GM12892 (cell line): Measurements from ENCODE around the gene CACNA1C.

Experiments used
- POLR2A ChIP-seq: IDR thresholded peaks from 2 replicates; pipeline ENCODE4 v1.6.1; 2011; ENCODE audit warnings: low read depth, low read length, control low read depth
- POLR2AphosphoS5 ChIP-seq: IDR thresholded peaks from 2 replicates; pipeline ENCODE4 v1.6.1; 2011; ENCODE audit warnings: low read depth, low read length, control low read depth
- TAF1 ChIP-seq: IDR thresholded peaks from 2 replicates; pipeline ENCODE4 v1.6.1; 2011; ENCODE audit warnings: low read depth, mild to moderate bottlenecking, control low read depth, low read length, borderline replicate concordance

DNA sequence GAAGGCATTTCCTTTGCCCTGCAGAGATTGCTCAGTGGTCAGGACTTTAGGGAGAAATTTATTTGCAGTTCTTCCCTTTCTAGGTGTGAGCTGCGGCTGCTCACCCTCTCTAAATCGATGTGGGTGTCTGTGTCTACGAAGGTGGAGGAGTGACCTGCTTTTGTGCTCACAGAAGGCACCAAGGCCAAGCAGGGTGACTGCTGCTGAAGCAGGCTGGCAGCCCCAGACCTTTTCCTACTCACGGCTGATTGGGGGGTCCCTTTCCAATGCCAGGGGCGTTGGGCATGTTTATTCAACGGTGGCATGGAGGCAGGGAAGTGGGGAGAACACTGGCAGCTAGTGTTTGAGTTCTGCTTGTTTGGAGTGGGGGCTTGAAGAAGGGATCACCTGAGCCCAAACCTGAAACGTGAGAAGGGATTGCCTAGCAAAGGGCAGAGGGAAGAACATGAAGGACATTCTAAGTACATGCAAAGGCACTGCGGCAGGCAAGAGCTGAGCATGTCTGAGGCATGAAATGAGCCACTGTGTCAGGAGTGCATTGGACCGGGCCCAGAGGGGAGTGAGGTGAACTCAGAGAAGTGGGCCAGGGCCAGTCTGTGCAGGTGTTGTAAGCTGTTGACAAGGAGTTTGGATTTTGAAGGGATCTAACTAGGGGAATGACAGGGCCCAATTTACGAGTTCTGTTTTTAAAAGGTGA, 56.3 kb downstream of the CACNA1C start:
- TF ChIP-seq POLR2A (no peak), POLR2AphosphoS5 (no peak), TAF1 (no peak)
